ENCODE measurements around the gene KIF1A. TPM values are rescaled to one million over a fixed set of nuclear protein-coding genes. Genes with fewer than 3 reads are reported as not detected.

Gene KIF1A
- total and polyA plus RNA-seq, 2 of the 13 experiments (the other 11 are each of a cell fraction or from before 2014, with no cell fraction given) = 0.01 TPM; not detected in 1

DNA sequence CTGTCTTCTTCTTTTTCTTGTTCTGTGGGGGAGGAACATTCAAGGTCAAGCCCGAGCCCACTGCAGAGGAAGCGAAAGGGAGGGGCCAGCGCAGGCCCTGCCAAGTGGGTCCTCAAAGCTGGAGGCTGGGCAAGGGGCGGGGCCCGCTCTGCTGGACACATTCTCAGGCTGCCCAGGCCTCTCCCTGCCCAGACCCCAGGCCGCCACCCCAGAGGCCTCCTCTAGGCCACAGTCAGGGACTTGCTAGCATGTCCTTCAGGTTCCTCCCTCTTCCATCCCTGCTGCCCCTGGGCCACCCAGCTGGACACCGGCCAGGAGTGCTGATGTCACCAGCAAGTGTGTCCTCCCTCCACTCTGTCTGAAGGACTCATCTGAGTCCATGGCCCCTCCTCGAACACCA lies 44.1 kb downstream of the KIF1A start:
- TF ChIP-seq POLR2A (IDR thresholded peaks at IDR 0.05; ENCODE audit: insufficient read depth in 1 of 2, low read depth in 2 of 2, low read length in 2 of 2) (no peak), PLRG1 (conservative IDR thresholded peaks at IDR 0.05) (no peak), FOXP1 (IDR thresholded peaks at IDR 0.05) (no peak), FOXP1 (CRISPR knock-in tag; IDR thresholded peaks at IDR 0.05) (no peak), SYNCRIP (IDR thresholded peaks at IDR 0.05; ENCODE audit: insufficient read depth, low read depth, low read length) (no peak), THYN1 (CRISPR knock-in tag; IDR thresholded peaks at IDR 0.05; ENCODE audit: borderline replicate concordance, low read depth) (no peak), FOSL2 (CRISPR knock-in tag; IDR thresholded peaks at IDR 0.05) (no peak), XBP1 (CRISPR knock-in tag; IDR thresholded peaks at IDR 0.05) (no peak), NFRKB (IDR thresholded peaks at IDR 0.05) (no peak), NFE2 (CRISPR knock-in tag; IDR thresholded peaks at IDR 0.05) (no peak), KDM6A (CRISPR knock-in tag; IDR thresholded peaks at IDR 0.05; ENCODE audit: low read depth) (no peak), MAF1 (CRISPR knock-in tag; IDR thresholded peaks at IDR 0.05; ENCODE audit: borderline replicate concordance) (no peak), SPEN (CRISPR knock-in tag; IDR thresholded peaks at IDR 0.05; ENCODE audit: low read depth) (no peak)
- TF ChIP-seq, protein P1, sequence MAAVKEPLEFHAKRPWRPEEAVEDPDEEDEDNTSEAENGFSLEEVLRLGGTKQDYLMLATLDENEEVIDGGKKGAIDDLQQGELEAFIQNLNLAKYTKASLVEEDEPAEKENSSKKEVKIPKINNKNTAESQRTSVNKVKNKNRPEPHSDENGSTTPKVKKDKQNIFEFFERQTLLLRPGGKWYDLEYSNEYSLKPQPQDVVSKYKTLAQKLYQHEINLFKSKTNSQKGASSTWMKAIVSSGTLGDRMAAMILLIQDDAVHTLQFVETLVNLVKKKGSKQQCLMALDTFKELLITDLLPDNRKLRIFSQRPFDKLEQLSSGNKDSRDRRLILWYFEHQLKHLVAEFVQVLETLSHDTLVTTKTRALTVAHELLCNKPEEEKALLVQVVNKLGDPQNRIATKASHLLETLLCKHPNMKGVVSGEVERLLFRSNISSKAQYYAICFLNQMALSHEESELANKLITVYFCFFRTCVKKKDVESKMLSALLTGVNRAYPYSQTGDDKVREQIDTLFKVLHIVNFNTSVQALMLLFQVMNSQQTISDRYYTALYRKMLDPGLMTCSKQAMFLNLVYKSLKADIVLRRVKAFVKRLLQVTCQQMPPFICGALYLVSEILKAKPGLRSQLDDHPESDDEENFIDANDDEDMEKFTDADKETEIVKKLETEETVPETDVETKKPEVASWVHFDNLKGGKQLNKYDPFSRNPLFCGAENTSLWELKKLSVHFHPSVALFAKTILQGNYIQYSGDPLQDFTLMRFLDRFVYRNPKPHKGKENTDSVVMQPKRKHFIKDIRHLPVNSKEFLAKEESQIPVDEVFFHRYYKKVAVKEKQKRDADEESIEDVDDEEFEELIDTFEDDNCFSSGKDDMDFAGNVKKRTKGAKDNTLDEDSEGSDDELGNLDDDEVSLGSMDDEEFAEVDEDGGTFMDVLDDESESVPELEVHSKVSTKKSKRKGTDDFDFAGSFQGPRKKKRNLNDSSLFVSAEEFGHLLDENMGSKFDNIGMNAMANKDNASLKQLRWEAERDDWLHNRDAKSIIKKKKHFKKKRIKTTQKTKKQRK (IDR thresholded peaks at IDR 0.05; ENCODE audit: low read length) = no peak
- in situ Hi-C loops (cut with HindIII; ENCODE audit: extremely low pct_ligation_motif_present, low pct_unique_long_range_greater_than_20kb) (no loop called here), intact Hi-C loops (cut with micrococcal nuclease; ENCODE audit: unreplicated experiment) (no loop called here)
- CTCF ChIA-PET (ENCODE audit: low intra/inter-chr PET ratio, low total read pairs) = no interaction called here
- FAIRE-seq (no peak), DNase-seq (ENCODE audit: low spot score) (no peak), ATAC-seq (no peak; the same call in 2 of the 3 replicates)
- H3K4me1 ChIP-seq (ENCODE audit: insufficient read depth, low read length) = no peaks in the 10 kb centered on the region
- H3K9ac ChIP-seq (ENCODE audit: insufficient read depth, low read depth, low read length) = no peak overlapping the region
- no peaks in the 10 kb centered on the region for H3K36me3 ChIP-seq (replicated peaks in 1 of 2; ENCODE audit: control insufficient read depth in 1 of 2, insufficient read depth in 2 of 2, low read length in 2 of 2)
- H3K4me3 ChIP-seq (replicated peaks in 1 of 3; ENCODE audit: insufficient read depth in 1 of 3, low read depth in 2 of 3, low read length in 3 of 3) = no peak overlapping the region
- H2AFZ ChIP-seq (ENCODE audit: low read length) = no peak overlapping the region
- peaks cover 25 to 86% of the 10 kb centered on the region in 2 experiments; a peak in 4 of 5 replicates for H3K27me3 ChIP-seq (ENCODE audit: control insufficient read depth in 1 of 2, insufficient read depth in 2 of 2, low read length in 2 of 2)
- no peaks in the 10 kb centered on the region for H3K9me3 ChIP-seq (ENCODE audit: low read length)
- no peak overlapping the region for H3K27ac ChIP-seq (ENCODE audit: extremely low read length, insufficient read depth, low read length)
- no peaks in the 10 kb centered on the region for H3K79me2 ChIP-seq (ENCODE audit: insufficient read depth, low read length)
- H3K4me2 ChIP-seq (ENCODE audit: low read depth, low read length) = no peak overlapping the region
- BruUV-seq (replicated peaks) = no TSS peak
- WGBS (ENCODE audit: low lambda C conversion rate) = 38% methylated on average over 4 of the region's 8 CpGs
- POLR2A ChIA-PET = no interaction called here
- peaks cover 4% of the 10 kb centered on the region; the same call in 1 of the 2 replicates for H4K20me1 ChIP-seq (ENCODE audit: insufficient read depth, low read length)
